Right lobe of liver (tissue), 6 donors: ENCODE data around the gene LY6G6C. TPM values are rescaled to one million over a fixed set of nuclear protein-coding genes. Genes with fewer than 3 reads are reported as not detected.

ENCODE experiments used
- ATAC-seq, 4 donors: fragments of 200-7000 bp; cut with Tn5 transposase; one replicate each; pipeline ENCODE4 v1.9.1; 2020; ENCODE audit warnings: mild to moderate bottlenecking in 4 of 4, moderate library complexity in 4 of 4
- DNase-seq, 3 donors: peaks; one replicate each; pipeline ENCODE4 v3.0.0-alpha.2; 2020
- H3K27ac ChIP-seq, 3 donors: fragments of 200-600 bp; one replicate each; pipeline ENCODE4 v1.8.0; 2022
- H3K27me3 ChIP-seq, 2 donors: fragments of 200-600 bp; one replicate each; pipeline ENCODE4 v1.8.0; 2022
- H3K36me3 ChIP-seq, 4 donors: fragments of 200-600 bp; sonication (generic) in 1 of 4; one replicate each; pipeline versions ENCODE4 v1.5.1 to v1.8.0; 2017 to 2022; ENCODE audit warnings: control low read depth in 1 of 4
- H3K4me1 ChIP-seq, 4 donors: fragments of 200-600 bp; sonication (generic) in 1 of 4; one replicate each; pipeline versions ENCODE4 v1.5.1 to v1.8.0; 2017 to 2022; ENCODE audit warnings: control low read depth in 1 of 4
- H3K4me3 ChIP-seq, 3 donors: fragments of 200-600 bp; one replicate each; pipeline ENCODE4 v1.8.0; 2022
- H3K9me3 ChIP-seq, 4 donors: fragments of 200-600 bp; sonication (generic) in 1 of 4; one replicate each; pipeline versions ENCODE4 v1.5.1 to v1.8.0; 2017 to 2022; ENCODE audit warnings: control low read depth in 1 of 4
- CTCF ChIP-seq, 4 donors: fragments of 200-600 bp in 3 of 4; fragments of 450-650 bp in 1 of 4; IDR thresholded peaks; one replicate each; pipeline versions ENCODE4 v1.5.1 to v1.8.0; 2016 to 2022; ENCODE audit warnings: antibody characterized with exemption in 4 of 4, mild to moderate bottlenecking in 2 of 4
- POLR2A ChIP-seq: fragments of 450-650 bp; IDR thresholded peaks from one replicate; pipeline ENCODE4 v1.6.1; 2017; ENCODE audit warnings: antibody characterized with exemption, mild to moderate bottlenecking
- WGBS: methylation state at CpG from one replicate; pipeline ENCODE4 v1.1.6; 2018; ENCODE audit warnings: low coverage, low lambda C conversion rate; ENCODE audit not compliant: insufficient coverage; ENCODE audit errors: missing lambda C conversion rate; 5-methylcytosine and 5-hydroxymethylcytosine counted together
- intact Hi-C, 2 donors: fragments of 100-400 bp; cut with DNase I; formaldehyde crosslinking; loops; one replicate each; pipeline versions ENCODE4 v1.11.2 to v1.14.1; 2022
- total RNA-seq, 6 experiments: library from RNA; depleted of rRNA in 2 of 6; stranded (reverse); fragments of >200 nt in 2 of 6; fragmentation: NEBNext Ultra II Directional in 3 of 6; extraction: Animal tissue kit (Norgen Biotek cat#: 25700) in 3 of 6; gene quantifications; one replicate each; pipeline versions ENCODE4 v1.1.0 to v1.2.4, GENCODE V29; 2016 to 2023
- donor health status: DM: no; HTN: yes; CAD: no.
- donor health status: DM: no; HTN: no; CAD: no.
- donor health status: DM: no; HTN: no; CAD: no.
- donor health status: DM: no; HTN: yes; CAD: no.
- donor health status: DM: no; HTN: yes; CAD: no.

The LY6G6C gene
- total RNA-seq, 6 experiments from 2014 or later, result not detected

GRCh38 chr6:31693535-31693934 is 28.0 kb downstream of the LY6G6C start:
- ATAC-seq, result no peak
- H3K4me3 ChIP-seq, result no peak overlapping the region
- H3K9me3 ChIP-seq, result no peaks in the 10 kb centered on the region
- H3K27ac ChIP-seq, result no peak overlapping the region
- TF ChIP-seq POLR2A (no peak), CTCF (IDR thresholded peaks at IDR 0.05) (no peak)
- H3K27me3 ChIP-seq, result no peaks in the 10 kb centered on the region
- 90% methylated on average over 3 of the region's 6 CpGs for WGBS
- no peaks in the 10 kb centered on the region for H3K4me1 ChIP-seq
- intact Hi-C loops, result no loop called here
- DNase-seq, result no peak
- peaks cover 0 to 75% (median 20%) of the 10 kb centered on the region in 4 donors for H3K36me3 ChIP-seq

GRCh38 chr6:31692886-31693285 is 28.7 kb downstream of the LY6G6C start:
- no peak overlapping the region for H3K4me3 ChIP-seq
- WGBS, result 90% methylated on average over 7 of the region's 9 CpGs
- intact Hi-C loops, result no loop called here
- ATAC-seq, result no peak
- no peaks in the 10 kb centered on the region for H3K4me1 ChIP-seq
- H3K27ac ChIP-seq, result no peak overlapping the region
- no peaks in the 10 kb centered on the region for H3K27me3 ChIP-seq
- TF ChIP-seq CTCF (IDR thresholded peaks at IDR 0.05) (no peak), POLR2A (no peak)
- H3K9me3 ChIP-seq, result no peaks in the 10 kb centered on the region
- peaks cover 0 to 80% (median 23%) of the 10 kb centered on the region in 4 donors for H3K36me3 ChIP-seq
- no peak for DNase-seq

GRCh38 chr6:31692353-31692752 is 29.2 kb downstream of the LY6G6C start:
- DNase-seq (no peak), ATAC-seq (no peak)
- intact Hi-C loops, result no loop called here
- H3K9me3 ChIP-seq, result no peaks in the 10 kb centered on the region
- H3K4me1 ChIP-seq, result no peaks in the 10 kb centered on the region
- H3K4me3 ChIP-seq, result no peak overlapping the region
- H3K27ac ChIP-seq, result no peak overlapping the region
- no peaks in the 10 kb centered on the region for H3K27me3 ChIP-seq
- H3K36me3 ChIP-seq, result peaks cover 0 to 86% (median 24%) of the 10 kb centered on the region in 4 donors
- WGBS, result 85% methylated on average over 2 of the region's 4 CpGs
- no peak for TF ChIP-seq CTCF (IDR thresholded peaks at IDR 0.05)
- no peak for TF ChIP-seq POLR2A

GRCh38 chr6:31691564-31692108 is 29.9 kb downstream of the LY6G6C start:
- 95% methylated on average over 6 of the region's 12 CpGs for WGBS
- Histone ChIP-seq H3K36me3 (peaks cover 0 to 89% (median 25%) of the 10 kb centered on the region in 4 donors), H3K4me1 (no peaks in the 10 kb centered on the region), H3K27ac (no peak overlapping the region), H3K4me3 (no peak overlapping the region), H3K9me3 (no peaks in the 10 kb centered on the region), H3K27me3 (no peaks in the 10 kb centered on the region)
- DNase-seq (no peak), ATAC-seq (no peak)
- intact Hi-C loops, result no loop called here
- no peak for TF ChIP-seq POLR2A

- whole genome bisulfite sequencing, result 93% methylated on average over 6 of the region's 6 CpGs
- no peak overlapping the region for H3K27ac ChIP-seq
- no peak for DNase-seq
- no peaks in the 10 kb centered on the region for H3K4me1 ChIP-seq
- no peak for TF ChIP-seq CTCF (IDR thresholded peaks at IDR 0.05)
- H3K36me3 ChIP-seq, result peaks cover 0 to 87% (median 25%) of the 10 kb centered on the region in 4 donors
- intact Hi-C loops, result no loop called here
- ATAC-seq, result no peak
- no peak overlapping the region for H3K4me3 ChIP-seq
- H3K27me3 ChIP-seq, result no peaks in the 10 kb centered on the region
- no peaks in the 10 kb centered on the region for H3K9me3 ChIP-seq
Observed at GRCh38 chr6:31691078-31691463, 30.5 kb downstream of the LY6G6C start.
